ENCODE data around the gene GPR153. TPM values are rescaled to one million over a fixed set of nuclear protein-coding genes. Genes with fewer than 3 reads are reported as not detected.

Gene GPR153
- total RNA-seq, 1 experiment from 2014 or later: 1.9 TPM

DNA sequence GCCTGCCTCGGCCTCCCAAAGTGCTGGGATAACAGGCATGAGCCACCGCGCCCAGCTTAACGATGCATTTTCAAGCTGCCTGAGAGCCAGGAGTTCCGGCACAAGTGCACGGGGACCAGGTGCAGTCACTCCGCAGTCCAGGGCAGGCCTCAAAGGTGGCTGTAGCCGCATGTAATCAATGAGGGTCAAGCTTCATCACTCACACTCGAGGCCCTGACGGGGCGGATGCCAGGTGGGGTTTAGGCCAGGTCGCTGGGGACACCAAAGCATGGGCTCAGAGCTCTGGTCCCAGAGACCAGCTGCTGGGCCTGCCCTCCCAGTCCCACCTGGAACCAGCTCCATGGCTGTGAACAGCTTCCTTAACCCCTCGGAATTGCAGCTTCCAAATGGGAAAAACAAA, 26.1 kb upstream of the GPR153 start:
- DNase-seq (ENCODE audit: low spot score): no peak

GRCh38 chr1:6286266-6286665, 25.4 kb upstream of the GPR153 start:
- DNase-seq (ENCODE audit: low spot score): no peak

DNA sequence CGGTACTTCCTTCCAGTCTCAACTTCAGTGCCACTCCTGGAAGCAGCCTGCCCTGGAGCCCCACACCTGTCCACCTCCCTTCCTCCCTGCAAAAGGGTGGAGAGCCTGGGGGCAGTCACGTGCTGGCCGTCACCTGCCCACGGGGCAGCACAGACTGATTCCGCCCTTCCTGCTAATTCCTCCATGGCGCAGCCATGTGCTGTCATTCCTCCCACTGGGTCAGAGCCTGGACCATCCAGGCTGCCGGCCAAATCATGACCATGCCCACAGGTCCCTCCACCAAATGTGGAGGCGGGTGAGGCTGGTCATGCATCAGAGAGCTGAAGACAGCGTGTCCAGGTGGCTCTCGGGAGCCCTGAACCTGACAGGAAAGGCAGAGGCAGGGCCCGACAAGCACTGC, 24.4 kb upstream of the GPR153 start:
- no peak for DNase-seq (ENCODE audit: low spot score)

DNA sequence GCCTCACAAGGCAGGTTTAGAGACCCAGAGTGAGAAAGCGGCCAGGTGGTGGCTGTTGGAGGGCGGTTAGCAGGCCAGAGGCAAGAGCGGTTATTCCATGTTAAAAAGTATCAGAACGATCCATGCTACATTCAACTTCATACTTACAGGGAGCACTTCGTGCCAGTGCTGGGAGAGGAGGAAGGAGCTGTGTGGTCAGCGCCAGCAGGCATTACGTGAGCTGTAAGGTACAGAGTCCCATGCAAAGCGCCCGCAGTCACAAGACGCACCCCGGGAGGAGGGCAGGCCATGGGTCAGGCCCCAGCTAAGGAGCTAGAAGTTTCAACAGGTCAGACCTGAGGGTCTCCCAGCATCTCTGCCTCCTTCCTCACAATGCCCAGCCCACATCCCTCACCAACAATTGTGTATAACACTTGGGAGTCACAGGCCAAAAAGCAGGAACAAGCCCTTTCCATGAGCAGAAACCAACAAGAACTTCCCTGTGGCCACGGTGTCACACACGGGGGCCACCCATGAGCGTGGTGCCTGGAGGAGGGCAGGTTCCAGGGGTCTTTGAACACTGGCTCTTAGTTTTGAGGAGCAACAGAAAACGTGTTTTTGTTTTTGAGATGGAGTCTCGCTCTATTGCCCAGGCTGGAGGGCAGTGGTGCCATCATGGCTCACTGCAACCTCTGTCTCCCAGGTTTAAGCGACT, 21.8 kb upstream of the GPR153 start:
- DNase-seq (ENCODE audit: low spot score): no peak

GRCh38 chr1:6281511-6282402, 20.9 kb upstream of the GPR153 start:
- DNase-seq (ENCODE audit: low spot score): no peak

- DNase-seq (ENCODE audit: low spot score): no peak
Measured at GRCh38 chr1:6280761-6281451, 20.0 kb upstream of the GPR153 start.

DNA sequence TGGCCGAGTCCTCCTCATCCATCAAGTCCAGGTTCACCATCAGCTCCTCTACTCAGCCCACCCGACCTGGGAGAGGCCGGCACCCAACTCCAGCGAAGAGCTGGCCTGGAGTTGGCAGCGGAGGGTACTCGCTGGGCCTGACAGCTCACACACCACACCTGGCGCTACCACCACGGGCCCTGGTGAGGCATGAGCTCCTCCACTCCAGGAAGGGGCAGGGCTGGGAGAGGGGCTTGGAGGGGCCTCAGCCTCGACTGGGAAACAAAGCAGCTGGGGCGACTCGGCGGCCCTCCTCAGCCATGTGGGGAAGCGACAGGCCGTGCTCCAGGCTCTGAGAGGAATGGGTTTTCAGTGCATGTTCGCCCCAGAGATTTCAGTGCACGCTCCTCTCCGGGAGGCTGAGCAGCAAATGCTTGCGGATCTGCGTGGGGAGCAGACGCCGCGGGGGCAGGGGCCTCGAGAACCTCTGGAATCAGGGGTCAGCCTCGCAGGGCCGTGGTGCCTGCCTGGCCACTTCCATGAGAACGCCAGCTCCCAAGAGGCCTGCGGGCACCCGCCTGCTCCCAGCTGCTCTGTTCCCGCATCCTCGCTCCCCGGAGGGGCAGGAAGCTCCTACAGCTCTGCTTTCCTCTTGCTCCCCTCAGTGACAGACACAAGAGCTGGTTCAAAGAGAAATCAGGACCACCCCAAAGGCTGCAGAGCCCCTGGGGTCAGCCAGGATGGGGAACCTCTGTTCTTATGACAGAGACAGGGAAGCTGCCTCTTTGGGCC, 18.9 kb upstream of the GPR153 start:
- DNase-seq (ENCODE audit: low spot score): no peak

DNA sequence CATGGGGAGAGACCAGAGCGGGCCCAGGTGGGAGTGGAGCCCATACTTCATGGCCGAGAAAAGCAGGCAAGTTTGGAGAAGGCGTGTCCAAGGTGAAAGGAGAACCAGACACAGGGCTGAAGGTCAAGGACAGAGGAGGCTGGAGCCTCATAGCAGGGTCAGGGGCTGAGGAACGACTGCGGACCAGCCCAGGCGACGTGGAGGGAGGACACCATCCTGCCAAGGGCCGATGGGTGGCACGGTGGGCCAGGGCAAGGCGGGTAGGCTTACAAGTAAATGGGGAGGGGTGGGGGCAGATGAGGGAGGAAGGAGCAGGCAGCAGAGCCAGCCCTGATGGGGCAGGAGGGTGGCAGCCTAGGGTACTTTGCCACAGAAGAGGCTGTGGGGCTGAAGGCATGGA, 18.2 kb upstream of the GPR153 start:
- no peak for DNase-seq (ENCODE audit: low spot score)

DNA sequence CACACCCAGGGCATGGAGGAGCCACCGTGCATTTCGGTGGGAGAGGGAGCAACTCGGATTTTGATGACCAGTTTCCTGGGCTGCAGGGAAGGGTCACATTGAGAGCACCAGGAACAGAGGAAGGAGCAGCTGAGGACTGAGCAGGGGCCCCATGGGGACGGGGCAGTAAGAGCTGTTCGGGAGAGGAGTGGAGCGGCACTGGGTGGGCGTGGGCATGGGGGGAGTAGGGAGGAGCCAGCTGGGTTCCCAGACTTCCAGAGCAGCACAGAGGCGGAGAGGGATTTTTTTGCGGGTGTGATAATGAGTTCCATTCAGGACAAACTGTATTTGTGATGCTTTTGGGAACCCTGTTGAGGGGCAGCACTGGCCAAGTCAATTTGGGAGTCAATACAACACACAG, 17.4 kb upstream of the GPR153 start:
- no peak for DNase-seq (ENCODE audit: low spot score)

DNA sequence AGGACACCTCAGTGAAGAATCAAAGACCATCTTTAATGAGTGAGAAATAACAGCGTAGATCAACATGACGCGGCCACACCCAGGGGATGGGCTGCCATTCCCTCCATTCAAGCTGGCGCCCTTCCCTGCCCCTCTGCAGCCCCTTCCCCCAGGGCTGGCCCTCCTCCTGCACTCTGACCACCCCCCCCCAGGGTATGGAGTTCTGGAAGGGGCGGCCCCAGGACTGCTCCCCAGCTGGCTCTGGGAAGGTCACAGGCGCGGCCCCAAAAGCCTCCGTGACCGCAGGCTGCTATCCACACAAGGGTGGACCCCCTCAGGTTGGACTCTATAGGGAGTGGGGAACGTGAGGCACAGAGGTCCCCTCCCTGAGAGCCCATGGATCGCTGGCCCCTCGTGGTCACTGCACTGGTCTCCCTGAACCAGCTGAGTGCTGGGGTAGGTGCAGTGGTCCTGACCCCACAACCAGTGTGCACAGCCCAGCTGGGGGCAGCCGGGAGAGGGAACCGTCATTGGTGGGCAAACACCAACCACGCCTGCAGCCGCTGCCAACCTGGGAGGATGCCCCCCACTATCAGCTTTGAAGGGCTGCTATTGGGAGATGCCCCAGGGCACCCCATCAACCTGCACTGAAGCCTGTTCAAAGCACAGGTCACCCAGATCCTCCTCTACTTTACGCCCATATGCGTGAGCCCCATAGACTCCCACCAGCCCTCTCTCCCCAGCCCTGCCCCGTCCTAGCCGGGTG, 16.1 kb upstream of the GPR153 start:
- no peak for DNase-seq (ENCODE audit: low spot score)

GRCh38 chr1:6275826-6276782, 15.2 kb upstream of the GPR153 start:
- DNase-seq (ENCODE audit: low spot score): no peak

GRCh38 chr1:6274622-6275139, 13.8 kb upstream of the GPR153 start:
- no peak for DNase-seq (ENCODE audit: low spot score)

DNA sequence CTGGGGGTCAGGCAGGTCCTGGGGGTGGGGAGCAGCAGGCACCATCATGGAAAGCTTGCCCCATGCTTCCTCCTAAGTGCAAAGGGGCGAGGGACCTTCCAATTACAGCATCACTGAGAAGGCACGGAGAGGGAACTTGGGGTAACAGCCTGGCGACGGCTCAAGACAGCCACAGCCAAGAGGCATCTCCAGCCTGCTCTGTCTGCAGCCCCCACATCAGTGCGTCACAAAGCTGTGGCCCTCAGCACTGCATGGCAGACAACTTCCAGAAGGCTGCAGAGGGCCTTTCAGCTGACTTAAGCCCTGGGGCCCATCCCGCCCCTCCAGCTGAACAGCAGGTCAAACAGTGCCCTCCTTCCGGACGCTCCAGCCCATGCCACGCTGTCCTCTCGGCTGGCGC, 13.2 kb upstream of the GPR153 start:
- DNase-seq (ENCODE audit: low spot score): no peak

- peak; percentile 44 for DNase-seq (ENCODE audit: low spot score)
Measured at GRCh38 chr1:6273380-6273891, 12.5 kb upstream of the GPR153 start.

DNA sequence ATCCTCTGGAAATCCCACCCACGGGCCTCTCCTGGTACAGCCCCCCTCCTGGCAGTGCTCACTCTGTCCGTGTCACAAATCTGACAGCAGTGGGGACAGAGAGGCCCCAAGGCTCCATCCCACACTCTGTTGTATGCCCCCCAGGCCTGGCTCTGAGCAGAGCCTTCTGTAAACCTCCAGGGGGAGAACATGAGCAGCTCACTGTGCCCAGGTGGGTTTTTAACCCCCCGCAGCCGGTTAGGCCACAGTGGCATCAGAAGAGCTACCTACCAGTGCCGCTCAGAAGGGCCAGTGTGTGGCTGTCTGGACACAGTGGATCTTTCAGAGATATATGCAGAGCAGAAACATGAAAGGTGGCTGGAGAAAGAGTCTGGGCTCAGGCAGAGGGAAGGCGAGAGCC, 12.0 kb upstream of the GPR153 start:
- no peak for DNase-seq (ENCODE audit: low spot score)

GRCh38 chr1:6272452-6272851, 11.6 kb upstream of the GPR153 start:
- no peak for DNase-seq (ENCODE audit: low spot score)

DNA sequence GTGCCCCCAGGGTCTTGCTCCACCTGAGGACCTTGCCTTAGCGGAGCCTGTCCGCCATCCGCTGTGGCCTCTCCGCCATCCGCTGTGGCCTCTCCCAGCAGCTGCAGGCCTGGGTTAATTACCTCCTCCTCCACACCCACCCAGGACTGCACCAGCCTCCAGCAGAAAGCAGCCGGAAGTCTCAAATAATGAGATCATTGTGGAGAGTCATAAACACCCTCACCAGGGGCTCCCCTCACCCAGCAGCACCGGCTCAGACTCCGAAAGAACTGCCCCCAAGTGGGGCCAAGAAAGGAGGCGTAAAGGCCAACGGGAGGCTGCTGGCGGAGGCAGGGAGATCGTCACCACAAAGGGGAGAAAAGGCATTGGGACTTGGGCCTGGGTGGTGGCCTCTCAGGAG, 10.7 kb upstream of the GPR153 start:
- DNase-seq (ENCODE audit: low spot score): no peak

- DNase-seq (ENCODE audit: low spot score): no peak
Measured at GRCh38 chr1:6271006-6271405, 10.1 kb upstream of the GPR153 start.

- no peak for DNase-seq (ENCODE audit: low spot score)
Measured at GRCh38 chr1:6270401-6270800, 9.5 kb upstream of the GPR153 start.

Data from H4 (cell line).